Esophagus squamous epithelium (tissue), 5 donors: ENCODE data around the gene FBXL14. TPM values are rescaled to one million over a fixed set of nuclear protein-coding genes. Genes with fewer than 3 reads are reported as not detected.

Experiments
- DNase-seq: peaks from one replicate; lab custom pipeline; 2025; lab: John Stamatoyannopoulos, UW
- H3K27ac ChIP-seq, 4 donors: fragments of 200-600 bp; sonication (generic); one replicate each; pipeline ENCODE4 v1.5.1; 2016 to 2019; ENCODE audit warnings: mild to moderate bottlenecking in 1 of 4
- H3K27me3 ChIP-seq, 4 donors: fragments of 200-600 bp; sonication (generic); 1 replicate in 3 of 4; 2 replicates in 1 of 4; pipeline versions ENCODE4 v1.5.1 to v1.6.0; 2017 to 2021; ENCODE audit warnings: antibody characterized with exemption in 1 of 4
- H3K36me3 ChIP-seq, 3 donors: fragments of 200-600 bp; sonication (generic); one replicate each; pipeline ENCODE4 v1.5.1; 2016 to 2019
- H3K4me1 ChIP-seq, 3 donors: fragments of 200-600 bp; sonication (generic); one replicate each; pipeline ENCODE4 v1.5.1; 2017 to 2019
- H3K4me3 ChIP-seq, 4 donors: fragments of 200-600 bp; sonication (generic); 1 replicate in 3 of 4; 2 replicates in 1 of 4; pipeline ENCODE4 v1.5.1; 2016 to 2019; ENCODE audit warnings: mild to moderate bottlenecking in 2 of 4, moderate library complexity in 1 of 4
- H3K9me3 ChIP-seq, 3 donors: fragments of 200-600 bp; sonication (generic); one replicate each; pipeline ENCODE4 v1.5.1; 2016 to 2019
- POLR2A ChIP-seq, 4 donors: fragments of 450-650 bp; IDR thresholded peaks; one replicate each; pipeline ENCODE4 v1.6.1; 2017; ENCODE audit warnings: antibody characterized with exemption in 4 of 4, mild to moderate bottlenecking in 4 of 4, moderate library complexity in 3 of 4
- WGBS, 2 donors: methylation state at CpG; one replicate each; pipeline ENCODE4 v1.1.5; 2018; 5-methylcytosine and 5-hydroxymethylcytosine counted together
- intact Hi-C: fragments of 100-400 bp; cut with DNase I; formaldehyde crosslinking; loops from one replicate; pipeline ENCODE4 v1.15.0; 2022
- total RNA-seq, 4 donors: library from RNA; depleted of rRNA; stranded (reverse); fragments of >200 nt; gene quantifications; one replicate each; pipeline ENCODE4 v1.1.0, GENCODE V29; 2016
- TF ChIP-seq, protein P1 (sequence below), 6 experiments: fragments of 450-650 bp in 4 of 6; fragments of 200-600 bp in 2 of 6; sonication (generic) in 2 of 6; IDR thresholded peaks; one replicate each; pipeline ENCODE4 v1.5.1; 2016 to 2019; ENCODE audit warnings: antibody characterized with exemption in 6 of 6, mild to moderate bottlenecking in 4 of 6, moderate library complexity in 4 of 6
- donor health status: DM: yes; HTN: yes; CAD: no.

The FBXL14 gene
- total RNA-seq, 4 donors from 2014 or later = 6.5 to 14.9 (median 8.8) TPM

DNA sequence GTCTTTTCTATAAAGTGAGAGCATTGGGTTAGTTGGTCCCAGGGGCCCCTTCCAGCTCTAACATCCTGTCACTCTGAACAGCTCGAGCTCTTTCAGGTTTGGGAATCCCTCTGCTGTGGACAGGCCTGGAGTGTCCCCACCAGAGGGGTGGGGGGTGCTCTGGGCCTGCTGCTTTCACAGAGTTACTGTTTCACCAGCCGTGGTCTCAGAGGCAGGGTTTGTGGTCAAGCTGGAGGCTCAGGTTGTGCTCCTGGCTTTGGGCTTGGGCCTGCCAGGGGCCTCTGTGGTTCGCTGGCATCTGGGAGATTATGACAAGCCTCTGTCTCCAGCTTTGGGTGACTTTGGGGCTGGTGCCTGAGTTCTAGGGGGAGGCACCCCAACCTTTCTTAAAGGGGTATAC lies 59.6 kb downstream of the FBXL14 start:
- H3K27me3 ChIP-seq = peaks cover 0 to 51% (median 5%) of the 10 kb centered on the region in 4 donors

GRCh38 chr12:1533602-1534304 lies 60.6 kb downstream of the FBXL14 start:
- Histone ChIP-seq H3K4me1 (peaks cover 13 to 41% (median 23%) of the 10 kb centered on the region in 3 donors), H3K27me3 (peaks cover 0 to 61% (median 5%) of the 10 kb centered on the region in 4 donors), H3K9me3 (no peaks in the 10 kb centered on the region), H3K4me3 (peak overlapping the region in 2 of 4 donors; percentile 11 to 37), H3K36me3 (no peaks in the 10 kb centered on the region), H3K27ac (no peak overlapping the region)
- 51 to 63% methylated on average over 15 of the region's 16 CpGs for WGBS, 2 donors
- DNase-seq = no peak
- TF ChIP-seq POLR2A (IDR thresholded peaks at IDR 0.05) = no peak
- TF ChIP-seq, protein P1, sequence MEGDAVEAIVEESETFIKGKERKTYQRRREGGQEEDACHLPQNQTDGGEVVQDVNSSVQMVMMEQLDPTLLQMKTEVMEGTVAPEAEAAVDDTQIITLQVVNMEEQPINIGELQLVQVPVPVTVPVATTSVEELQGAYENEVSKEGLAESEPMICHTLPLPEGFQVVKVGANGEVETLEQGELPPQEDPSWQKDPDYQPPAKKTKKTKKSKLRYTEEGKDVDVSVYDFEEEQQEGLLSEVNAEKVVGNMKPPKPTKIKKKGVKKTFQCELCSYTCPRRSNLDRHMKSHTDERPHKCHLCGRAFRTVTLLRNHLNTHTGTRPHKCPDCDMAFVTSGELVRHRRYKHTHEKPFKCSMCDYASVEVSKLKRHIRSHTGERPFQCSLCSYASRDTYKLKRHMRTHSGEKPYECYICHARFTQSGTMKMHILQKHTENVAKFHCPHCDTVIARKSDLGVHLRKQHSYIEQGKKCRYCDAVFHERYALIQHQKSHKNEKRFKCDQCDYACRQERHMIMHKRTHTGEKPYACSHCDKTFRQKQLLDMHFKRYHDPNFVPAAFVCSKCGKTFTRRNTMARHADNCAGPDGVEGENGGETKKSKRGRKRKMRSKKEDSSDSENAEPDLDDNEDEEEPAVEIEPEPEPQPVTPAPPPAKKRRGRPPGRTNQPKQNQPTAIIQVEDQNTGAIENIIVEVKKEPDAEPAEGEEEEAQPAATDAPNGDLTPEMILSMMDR (IDR thresholded peaks at IDR 0.05) = no peak
- intact Hi-C loops = no loop called here

More for the DNA sequence above, 59.6 kb downstream of the FBXL14 start:
- Histone ChIP-seq H3K9me3 (no peaks in the 10 kb centered on the region), H3K4me3 (no peak overlapping the region), H3K36me3 (no peaks in the 10 kb centered on the region), H3K27ac (no peak overlapping the region), H3K4me1 (peaks cover 10 to 39% (median 20%) of the 10 kb centered on the region in 3 donors)
- TF ChIP-seq, protein P1 (IDR thresholded peaks at IDR 0.05) = no peak
- no peak for TF ChIP-seq POLR2A (IDR thresholded peaks at IDR 0.05)
- intact Hi-C loops = no loop called here
- WGBS, 2 donors = 67 to 100% methylated on average over 1 of the region's 3 CpGs
- no peak for DNase-seq

DNA sequence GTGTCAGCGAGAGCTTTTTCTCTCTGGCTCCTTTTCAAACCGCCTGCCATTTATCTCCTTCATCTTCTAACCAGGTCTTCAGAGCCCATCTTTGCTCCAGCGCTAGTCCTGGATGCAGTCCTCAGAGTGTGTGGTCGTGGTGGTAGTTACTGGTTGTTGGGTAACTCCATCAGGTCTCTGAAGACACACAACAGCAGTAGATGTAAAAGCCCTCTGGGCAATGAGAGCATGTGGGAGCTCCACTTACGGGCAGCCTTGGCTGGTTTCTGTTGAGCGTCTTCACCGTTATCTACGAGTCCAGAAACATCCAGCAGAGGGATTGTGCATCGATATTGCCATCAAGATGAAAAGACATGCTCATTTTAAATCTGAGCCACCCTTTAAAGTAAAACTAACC lies 61.2 kb downstream of the FBXL14 start:
- no peaks in the 10 kb centered on the region for H3K9me3 ChIP-seq
- no peak overlapping the region for H3K27ac ChIP-seq
- H3K27me3 ChIP-seq = peaks cover 0 to 62% (median 5%) of the 10 kb centered on the region in 4 donors
- WGBS, 2 donors = 46 to 58% methylated on average over 5 to 9 of the region's 9 CpGs
- DNase-seq = no peak
- H3K4me3 ChIP-seq = peak overlapping the region in 2 of 4 donors; percentile 11 to 37
- peaks cover 13 to 41% (median 23%) of the 10 kb centered on the region in 3 donors for H3K4me1 ChIP-seq
- intact Hi-C loops = no loop called here
- TF ChIP-seq, protein P1 (IDR thresholded peaks at IDR 0.05) = no peak
- no peak for TF ChIP-seq POLR2A (IDR thresholded peaks at IDR 0.05)
- no peaks in the 10 kb centered on the region for H3K36me3 ChIP-seq

- Histone ChIP-seq H3K4me3 (peak overlapping the region in 1 of 4 donors; percentile 37), H3K27ac (no peak overlapping the region), H3K4me1 (peaks cover 13 to 41% (median 23%) of the 10 kb centered on the region in 3 donors), H3K27me3 (peaks cover 0 to 65% (median 5%) of the 10 kb centered on the region in 4 donors), H3K36me3 (no peaks in the 10 kb centered on the region), H3K9me3 (no peaks in the 10 kb centered on the region)
- intact Hi-C loops = no loop called here
- DNase-seq = no peak
- WGBS, 2 donors = 74 to 81% methylated on average over 11 of the region's 11 CpGs
- TF ChIP-seq POLR2A (IDR thresholded peaks at IDR 0.05) = no peak
- TF ChIP-seq, protein P1 (IDR thresholded peaks at IDR 0.05) = no peak
Observed at GRCh38 chr12:1532375-1533165, 61.8 kb downstream of the FBXL14 start.
